ENCODE data around the gene SPEM1. TPM values are rescaled to one million over a fixed set of nuclear protein-coding genes. Genes with fewer than 3 reads are reported as not detected.

SPEM1 gene
- total and polyA plus RNA-seq, 9 donors, result not detected

GRCh38 chr17:7408863-7409262 is 11.3 kb upstream of the SPEM1 start:
- WGBS, 3 donors, result 57 to 73% (median 73%) methylated on average over 6 of the region's 6 CpGs
- intact Hi-C loops (cut with DNase I), result loop anchor here in 1 of 4 donors (5.0 kb wide), 1 partner anchor 62 kb away; no protein-coding TSS in a partner anchor
- H3K36me3 ChIP-seq, result no peaks in the 10 kb centered on the region

GRCh38 chr17:7409716-7410115 is 10.4 kb upstream of the SPEM1 start:
- H3K36me3 ChIP-seq, result no peaks in the 10 kb centered on the region
- intact Hi-C loops (cut with DNase I), result loop anchor here in 1 of 4 donors (5.0 kb wide), 1 partner anchor 62 kb away; no protein-coding TSS in a partner anchor
- 86 to 93% (median 91%) methylated on average over 6 of the region's 6 CpGs for WGBS, 3 donors

More at GRCh38 chr17:7408863-7409262, 11.3 kb upstream of the SPEM1 start:
- peaks cover 5% of the 10 kb centered on the region for H3K4me1 ChIP-seq (ENCODE audit: insufficient read depth)
- no peaks in the 10 kb centered on the region for H3K27me3 ChIP-seq
- H3K27ac ChIP-seq, result no peak overlapping the region
- TF ChIP-seq EP300 (IDR thresholded peaks at IDR 0.05) (no peak), CTCF (IDR thresholded peaks at IDR 0.05) (no peak), POLR2A (IDR thresholded peaks at IDR 0.05) (no peak)
- no peak for DNase-seq
- H3K9me3 ChIP-seq, result no peaks in the 10 kb centered on the region
- no peak overlapping the region for H3K4me3 ChIP-seq

GRCh38 chr17:7410634-7411426 is 9.3 kb upstream of the SPEM1 start:
- Histone ChIP-seq H3K36me3 (no peaks in the 10 kb centered on the region), H3K27me3 (no peaks in the 10 kb centered on the region), H3K27ac (no peak overlapping the region), H3K4me1 (ENCODE audit: insufficient read depth) (peaks cover 2% of the 10 kb centered on the region), H3K9me3 (no peaks in the 10 kb centered on the region), H3K4me3 (no peak overlapping the region)
- intact Hi-C loops (cut with DNase I), result no loop called here
- WGBS, 3 donors, result 84 to 87% (median 87%) methylated on average over 25 of the region's 25 CpGs
- TF ChIP-seq EP300 (IDR thresholded peaks at IDR 0.05), result no peak
- no peak for TF ChIP-seq POLR2A (IDR thresholded peaks at IDR 0.05)
- TF ChIP-seq CTCF (IDR thresholded peaks at IDR 0.05), result no peak
- DNase-seq, result no peak

More at GRCh38 chr17:7409716-7410115, 10.4 kb upstream of the SPEM1 start:
- no peak for DNase-seq
- Histone ChIP-seq H3K27me3 (no peaks in the 10 kb centered on the region), H3K4me3 (no peak overlapping the region), H3K9me3 (no peaks in the 10 kb centered on the region), H3K27ac (no peak overlapping the region), H3K4me1 (ENCODE audit: insufficient read depth) (peaks cover 5% of the 10 kb centered on the region)
- TF ChIP-seq EP300 (IDR thresholded peaks at IDR 0.05), result no peak
- TF ChIP-seq CTCF (IDR thresholded peaks at IDR 0.05), result no peak
- TF ChIP-seq POLR2A (IDR thresholded peaks at IDR 0.05), result no peak

DNA sequence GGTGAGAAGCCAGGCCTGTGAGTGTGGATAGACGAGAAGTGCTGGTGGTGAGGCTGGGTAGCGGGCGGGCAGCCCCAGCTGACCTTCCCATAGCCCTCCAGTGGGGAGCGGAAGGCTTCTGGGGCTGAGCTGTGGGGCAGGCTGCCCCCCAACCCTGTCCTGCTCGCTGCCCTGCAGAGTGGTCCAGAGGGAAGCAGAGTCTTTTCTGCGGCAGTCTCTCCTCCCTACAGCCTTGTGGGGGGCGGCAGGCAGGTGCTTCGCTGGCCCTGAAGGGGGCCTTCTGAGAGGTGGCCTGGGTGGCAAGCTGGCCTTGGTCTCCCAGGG is 8.7 kb upstream of the SPEM1 start:
- no peaks in the 10 kb centered on the region for H3K36me3 ChIP-seq
- H3K27ac ChIP-seq, result no peak overlapping the region
- H3K4me1 ChIP-seq (ENCODE audit: insufficient read depth), result no peaks in the 10 kb centered on the region
- no peak for DNase-seq
- no peaks in the 10 kb centered on the region for H3K27me3 ChIP-seq
- intact Hi-C loops (cut with DNase I), result no loop called here
- 95 to 98% (median 96%) methylated on average over 8 of the region's 8 CpGs for WGBS, 3 donors
- TF ChIP-seq POLR2A (IDR thresholded peaks at IDR 0.05), result no peak
- no peak for TF ChIP-seq EP300 (IDR thresholded peaks at IDR 0.05)
- no peak for TF ChIP-seq CTCF (IDR thresholded peaks at IDR 0.05)
- no peaks in the 10 kb centered on the region for H3K9me3 ChIP-seq
- H3K4me3 ChIP-seq, result no peak overlapping the region
